D721Med (cell line): ENCODE data around the gene HIGD1C.
"Not testable (repeated sequence)": the region's sequence is repeated elsewhere in the genome, so short reads cannot be mapped to it uniquely, and the experiment has no call there.

Experiments used
- DNase-seq: peaks from one replicate; pipeline ENCODE4 v3.0.0; 2011; ENCODE audit warnings: low spot score; ENCODE audit not compliant: insufficient read length
- FAIRE-seq: peaks from 2 replicates; lab custom pipeline; 2011; peaks lifted over from hg19 to GRCh38; lab: Jason Lieb, UNC
- CTCF ChIP-seq: IDR thresholded peaks from 2 replicates; pipeline ENCODE4 v1.5.1; 2012; ENCODE audit warnings: mild to moderate bottlenecking, control low read depth; ENCODE audit not compliant: insufficient read depth; ENCODE audit errors: missing control alignments

HIGD1C gene

GRCh38 chr12:50949801-50950302 lies 2.5 kb upstream of the HIGD1C start:
- FAIRE-seq: no peak
- no peak for TF ChIP-seq CTCF
- no peak for DNase-seq

GRCh38 chr12:50951112-50951511 lies 1.2 kb upstream of the HIGD1C start:
- no peak for TF ChIP-seq CTCF
- DNase-seq (no peak), FAIRE-seq (no peak)

- DNase-seq (no peak), FAIRE-seq (no peak)
- no peak for TF ChIP-seq CTCF
Observed at GRCh38 chr12:50953047-50953446, 703 bp downstream of the HIGD1C start.

- not testable (repeated sequence) for DNase-seq, FAIRE-seq
Observed at GRCh38 chr12:50954789-50955188, 2.4 kb downstream of the HIGD1C start.

GRCh38 chr12:50955288-50955687 lies 2.9 kb downstream of the HIGD1C start:
- TF ChIP-seq CTCF: no peak
- DNase-seq (no peak), FAIRE-seq (no peak)

- FAIRE-seq: no peak
- DNase-seq: no peak
- TF ChIP-seq CTCF: no peak
Observed at GRCh38 chr12:50955697-50956096, 3.4 kb downstream of the HIGD1C start.

GRCh38 chr12:50960130-50960529 lies 7.8 kb downstream of the HIGD1C start:
- TF ChIP-seq CTCF: no peak
- FAIRE-seq (no peak), DNase-seq (no peak)

- FAIRE-seq (no peak), DNase-seq (no peak)
- TF ChIP-seq CTCF: no peak
Observed at GRCh38 chr12:50961708-50962107, 9.4 kb downstream of the HIGD1C start.
